Stomach (tissue), 9 donors: ENCODE data around the gene WNT16. TPM values are rescaled to one million over a fixed set of nuclear protein-coding genes. Genes with fewer than 3 reads are reported as not detected.
A peak's percentile ranks its signal among the peaks of the same experiment; 100 is the strongest.

Experiments
- DNase-seq, 2 donors: peaks; one replicate each; pipeline versions ENCODE4 v3.0.0 to v3.0.0-alpha.2; 2013 to 2019
- H3K27ac ChIP-seq, 5 donors: fragments of 200-600 bp in 4 of 5; sonication (generic) in 4 of 5; one replicate each; pipeline ENCODE4 v1.5.1; 2013 to 2019; ENCODE audit warnings: mild to moderate bottlenecking in 1 of 5, moderate library complexity in 1 of 5
- H3K27me3 ChIP-seq, 3 donors: fragments of 200-600 bp; sonication (generic); one replicate each; pipeline ENCODE4 v1.5.1; 2017 to 2019; ENCODE audit warnings: mixed run types in 1 of 3
- H3K36me3 ChIP-seq, 4 donors: fragments of 200-600 bp; sonication (generic); 1 replicate in 3 of 4; 2 replicates in 1 of 4; pipeline ENCODE4 v1.5.1; 2016 to 2019
- H3K4me1 ChIP-seq, 4 donors: fragments of 200-600 bp; sonication (generic); one replicate each; pipeline ENCODE4 v1.5.1; 2016 to 2019
- H3K4me3 ChIP-seq, 4 donors: fragments of 200-600 bp; sonication (generic) in 3 of 4; one replicate each; pipeline ENCODE4 v1.5.1; 2016 to 2019; ENCODE audit warnings: mild to moderate bottlenecking in 1 of 4
- H3K9me3 ChIP-seq, 4 donors: fragments of 200-600 bp; sonication (generic); one replicate each; pipeline ENCODE4 v1.5.1; 2016 to 2019
- EP300 ChIP-seq: sonication (generic); formaldehyde crosslinking; IDR thresholded peaks from one replicate; pipeline ENCODE4 v1.6.1; 2017; ENCODE audit warnings: antibody characterized with exemption
- POLR2A ChIP-seq, 4 donors: fragments of 450-650 bp; IDR thresholded peaks; one replicate each; pipeline ENCODE4 v1.6.1; 2016; ENCODE audit warnings: antibody characterized with exemption in 4 of 4, control low read depth in 2 of 4, mild to moderate bottlenecking in 1 of 4, moderate library complexity in 1 of 4
- POLR2AphosphoS5 ChIP-seq, 3 donors: sonication (generic); formaldehyde crosslinking; IDR thresholded peaks; one replicate each; pipeline ENCODE4 v1.6.1; 2016; ENCODE audit warnings: antibody characterized with exemption in 3 of 3
- WGBS, 5 donors: extraction: QIAGEN DNeasy Blood & Tissue Kit in 3 of 5; methylation state at CpG; one replicate each; pipeline versions ENCODE4 v1.1.5 to v1.1.7; 2013 to 2018; 5-methylcytosine and 5-hydroxymethylcytosine counted together
- intact Hi-C: fragments of 100-400 bp; cut with DNase I; formaldehyde crosslinking; loops from one replicate; pipeline ENCODE4 v1.15.1; 2023; ENCODE audit warnings: low total_unique reads
- polyA plus RNA-seq, 3 donors: library from polyadenylated mRNA; stranded (reverse); fragments of 200-250 nt; gene quantifications; one replicate each; pipeline ENCODE4 v1.2.3, GENCODE V29; 2013
- total RNA-seq, 5 donors: library from RNA; depleted of rRNA; stranded (reverse); fragments of >200 nt; gene quantifications; one replicate each; pipeline versions ENCODE4 v1.1.0 to v1.2.3, GENCODE V29; 2014 to 2016
- TF ChIP-seq, protein P1 (sequence below), 7 experiments: fragments of 450-650 bp in 4 of 7; fragments of 200-600 bp in 3 of 7; sonication (generic) in 3 of 7; IDR thresholded peaks; one replicate each; pipeline ENCODE4 v1.5.1; 2016 to 2019; ENCODE audit warnings: antibody characterized with exemption in 7 of 7, control low read depth in 2 of 7, mild to moderate bottlenecking in 1 of 7
- donor health status: healthy with polysubstance abuse.
- donor health status: Bipolar disorder and iron deficiency.
- donor health status: healthy.

WNT16 gene
- total and polyA plus RNA-seq, 8 donors, result 0.05 to 0.37 TPM; not detected in 6

DNA sequence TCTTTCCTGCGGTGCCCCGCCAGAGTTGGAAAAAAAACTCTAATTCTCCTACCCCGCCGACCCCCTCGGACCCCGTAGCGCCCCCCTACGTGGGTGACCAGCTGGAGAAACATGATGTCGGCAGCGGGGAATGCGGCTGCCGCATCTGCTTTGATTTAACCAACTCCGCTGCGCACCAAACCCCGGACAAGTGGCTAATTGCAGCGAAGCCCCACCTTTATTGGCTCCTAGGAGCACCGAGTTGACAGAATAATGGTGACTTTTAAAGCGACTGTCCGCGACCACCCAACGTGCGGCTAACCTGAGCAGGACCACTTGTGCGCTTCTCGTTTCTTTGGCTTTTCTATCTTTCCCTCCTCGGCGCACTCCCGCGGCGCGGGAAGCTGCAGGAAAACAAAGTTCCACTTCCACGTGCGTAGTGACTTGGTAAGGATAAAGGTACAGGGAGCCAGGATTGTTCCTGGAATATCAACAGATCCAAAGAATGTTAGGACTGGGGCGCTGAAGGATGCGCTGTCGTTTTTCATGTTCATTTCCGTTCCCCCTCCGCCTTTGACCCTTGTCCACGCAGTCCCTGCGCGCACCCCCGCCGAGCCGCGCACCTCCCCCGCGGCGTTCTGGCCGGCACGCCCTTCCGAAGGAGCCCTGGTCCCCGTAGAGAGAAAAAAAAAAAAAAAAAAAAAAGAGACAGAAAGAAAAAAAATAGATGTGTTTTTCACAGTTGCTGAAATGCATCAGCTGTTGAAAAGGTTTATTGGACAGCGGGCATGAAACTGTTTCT lies 1.4 kb downstream of the WNT16 start:
- Histone ChIP-seq H3K4me3 (peak overlapping the region; percentile 34 to 53 (median 42)), H3K4me1 (peaks cover 17 to 24% (median 20%) of the 10 kb centered on the region in 4 donors), H3K27ac (no peak overlapping the region), H3K36me3 (no peaks in the 10 kb centered on the region), H3K27me3 (peaks cover 4 to 84% (median 51%) of the 10 kb centered on the region in 3 donors), H3K9me3 (no peaks in the 10 kb centered on the region)
- intact Hi-C loops, result no loop called here
- WGBS, 5 donors, result 2 to 4% (median 3%) methylated on average over 52 of the region's 52 CpGs
- peak in 1 of 2 donors; percentile 53 for DNase-seq
- TF ChIP-seq POLR2AphosphoS5 (IDR thresholded peaks at IDR 0.05) (no peak), POLR2A (IDR thresholded peaks at IDR 0.05) (no peak), EP300 (no peak)
- TF ChIP-seq, protein P1, sequence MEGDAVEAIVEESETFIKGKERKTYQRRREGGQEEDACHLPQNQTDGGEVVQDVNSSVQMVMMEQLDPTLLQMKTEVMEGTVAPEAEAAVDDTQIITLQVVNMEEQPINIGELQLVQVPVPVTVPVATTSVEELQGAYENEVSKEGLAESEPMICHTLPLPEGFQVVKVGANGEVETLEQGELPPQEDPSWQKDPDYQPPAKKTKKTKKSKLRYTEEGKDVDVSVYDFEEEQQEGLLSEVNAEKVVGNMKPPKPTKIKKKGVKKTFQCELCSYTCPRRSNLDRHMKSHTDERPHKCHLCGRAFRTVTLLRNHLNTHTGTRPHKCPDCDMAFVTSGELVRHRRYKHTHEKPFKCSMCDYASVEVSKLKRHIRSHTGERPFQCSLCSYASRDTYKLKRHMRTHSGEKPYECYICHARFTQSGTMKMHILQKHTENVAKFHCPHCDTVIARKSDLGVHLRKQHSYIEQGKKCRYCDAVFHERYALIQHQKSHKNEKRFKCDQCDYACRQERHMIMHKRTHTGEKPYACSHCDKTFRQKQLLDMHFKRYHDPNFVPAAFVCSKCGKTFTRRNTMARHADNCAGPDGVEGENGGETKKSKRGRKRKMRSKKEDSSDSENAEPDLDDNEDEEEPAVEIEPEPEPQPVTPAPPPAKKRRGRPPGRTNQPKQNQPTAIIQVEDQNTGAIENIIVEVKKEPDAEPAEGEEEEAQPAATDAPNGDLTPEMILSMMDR (IDR thresholded peaks at IDR 0.05), result no peak

DNA sequence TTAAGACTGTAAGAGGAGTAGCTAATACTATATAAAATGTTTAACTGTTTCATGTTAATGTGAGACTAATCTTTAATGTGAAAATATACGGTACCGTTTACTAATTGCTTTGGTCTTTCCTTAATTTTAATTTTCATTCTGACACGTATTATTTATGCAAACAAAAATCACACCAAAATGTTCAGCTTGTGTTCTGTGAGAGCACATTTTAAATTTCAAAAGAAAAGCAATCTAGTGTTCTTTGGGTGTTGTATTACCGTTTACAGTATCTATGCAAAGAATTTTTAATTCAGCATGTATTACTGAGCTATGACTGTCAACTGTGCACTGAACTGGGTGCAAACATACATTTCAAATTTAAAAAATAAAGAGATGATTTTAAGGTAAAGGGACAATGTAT lies 2.2 kb downstream of the WNT16 start:
- DNase-seq, result no peak
- no peaks in the 10 kb centered on the region for H3K9me3 ChIP-seq
- no peaks in the 10 kb centered on the region for H3K36me3 ChIP-seq
- peaks cover 17 to 24% (median 20%) of the 10 kb centered on the region in 4 donors for H3K4me1 ChIP-seq
- H3K27ac ChIP-seq, result no peak overlapping the region
- TF ChIP-seq POLR2A (IDR thresholded peaks at IDR 0.05), result no peak
- TF ChIP-seq POLR2AphosphoS5 (IDR thresholded peaks at IDR 0.05), result no peak
- WGBS, 5 donors, result 65 to 80% (median 69%) methylated on average over 4 of the region's 4 CpGs
- intact Hi-C loops, result no loop called here
- H3K27me3 ChIP-seq, result peaks cover 4 to 87% (median 51%) of the 10 kb centered on the region in 3 donors
- no peak overlapping the region for H3K4me3 ChIP-seq

DNA sequence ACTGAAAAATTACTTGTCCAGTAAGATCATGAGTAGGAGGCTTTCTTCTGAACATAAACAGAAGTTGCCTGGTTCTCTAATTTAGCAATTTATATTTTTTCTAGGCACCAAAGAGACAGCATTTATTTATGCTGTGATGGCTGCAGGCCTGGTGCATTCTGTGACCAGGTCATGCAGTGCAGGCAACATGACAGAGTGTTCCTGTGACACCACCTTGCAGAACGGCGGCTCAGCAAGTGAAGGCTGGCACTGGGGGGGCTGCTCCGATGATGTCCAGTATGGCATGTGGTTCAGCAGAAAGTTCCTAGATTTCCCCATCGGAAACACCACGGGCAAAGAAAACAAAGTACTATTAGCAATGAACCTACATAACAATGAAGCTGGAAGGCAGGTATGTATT lies 2.8 kb downstream of the WNT16 start:
- TF ChIP-seq, protein P1 (IDR thresholded peaks at IDR 0.05), result no peak
- TF ChIP-seq POLR2AphosphoS5 (IDR thresholded peaks at IDR 0.05) (no peak), POLR2A (IDR thresholded peaks at IDR 0.05) (no peak), EP300 (no peak)
- peaks cover 4 to 90% (median 51%) of the 10 kb centered on the region in 3 donors for H3K27me3 ChIP-seq
- H3K4me3 ChIP-seq, result no peak overlapping the region
- no peaks in the 10 kb centered on the region for H3K36me3 ChIP-seq
- no peak for DNase-seq
- peaks cover 17 to 24% (median 20%) of the 10 kb centered on the region in 4 donors for H3K4me1 ChIP-seq
- no peak overlapping the region for H3K27ac ChIP-seq
- H3K9me3 ChIP-seq, result no peaks in the 10 kb centered on the region
- 52 to 68% (median 62%) methylated on average over 5 of the region's 5 CpGs for WGBS, 5 donors
- intact Hi-C loops, result no loop called here

DNA sequence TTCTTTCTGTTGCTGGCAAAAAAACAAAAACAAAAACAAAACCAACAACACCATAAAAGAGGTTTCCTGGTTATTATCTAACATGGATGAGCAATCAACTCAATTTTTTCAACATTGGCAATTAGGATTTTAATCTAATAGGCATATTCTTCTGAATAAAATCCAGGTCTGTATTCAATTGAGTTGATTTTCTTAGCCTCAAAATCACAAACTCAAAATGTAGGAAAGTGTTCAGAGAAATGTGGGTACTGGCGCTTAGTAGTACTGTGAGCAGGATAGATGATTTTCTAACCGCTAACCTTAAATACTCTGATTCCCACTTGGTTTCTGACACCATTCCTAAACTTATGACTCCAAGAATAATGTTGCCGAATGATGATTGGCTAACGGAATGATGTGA lies 5.6 kb downstream of the WNT16 start:
- no peak overlapping the region for H3K4me3 ChIP-seq
- no peaks in the 10 kb centered on the region for H3K9me3 ChIP-seq
- 95 to 97% (median 96%) methylated on average over 4 of the region's 4 CpGs for WGBS, 5 donors
- H3K27me3 ChIP-seq, result peaks cover 4 to 67% (median 35%) of the 10 kb centered on the region in 3 donors
- H3K27ac ChIP-seq, result no peak overlapping the region
- no peak for DNase-seq
- intact Hi-C loops, result no loop called here
- H3K4me1 ChIP-seq, result peaks cover 11 to 14% (median 13%) of the 10 kb centered on the region in 4 donors
- H3K36me3 ChIP-seq, result peaks cover 0 to 4% (median 0%) of the 10 kb centered on the region in 4 donors
- TF ChIP-seq EP300, result no peak
- no peak for TF ChIP-seq POLR2AphosphoS5 (IDR thresholded peaks at IDR 0.05)
- TF ChIP-seq POLR2A (IDR thresholded peaks at IDR 0.05), result no peak
- TF ChIP-seq, protein P1 (IDR thresholded peaks at IDR 0.05), result no peak
